Skeletal muscle satellite cell (primary cell): ENCODE data around the gene AZIN2.
"Not testable (repeated sequence)": the region's sequence is repeated elsewhere in the genome, so short reads cannot be mapped to it uniquely, and the experiment has no call there.

ENCODE experiments used
- H3K27me3 ChIP-seq: 2 replicates; pipeline ENCODE4 v1.7.0; 2013; ENCODE audit warnings: low read length; ENCODE audit not compliant: control insufficient read depth, insufficient read depth
- H3K36me3 ChIP-seq: 2 replicates; pipeline ENCODE4 v1.7.0; 2013; ENCODE audit warnings: mild to moderate bottlenecking, control low read depth, low read length; ENCODE audit not compliant: insufficient read depth
- H3K4me1 ChIP-seq: 2 replicates; pipeline ENCODE4 v1.7.0; 2013; ENCODE audit warnings: low read length; ENCODE audit not compliant: control insufficient read depth, insufficient read depth
- H3K4me2 ChIP-seq: 2 replicates; pipeline ENCODE4 v1.7.0; 2013; ENCODE audit warnings: mild to moderate bottlenecking, low read length
- H3K4me3 ChIP-seq: 2 replicates; pipeline ENCODE4 v1.7.0; 2013; ENCODE audit warnings: low read length
- H3K9ac ChIP-seq: 2 replicates; pipeline ENCODE4 v1.7.0; 2013; ENCODE audit warnings: mild to moderate bottlenecking, low read depth, low read length, moderate library complexity
- H3K9me3 ChIP-seq: replicated peaks from 2 replicates; pipeline ENCODE4 v1.7.0; 2013; ENCODE audit warnings: mild to moderate bottlenecking, control low read depth, low read length

The AZIN2 gene

DNA sequence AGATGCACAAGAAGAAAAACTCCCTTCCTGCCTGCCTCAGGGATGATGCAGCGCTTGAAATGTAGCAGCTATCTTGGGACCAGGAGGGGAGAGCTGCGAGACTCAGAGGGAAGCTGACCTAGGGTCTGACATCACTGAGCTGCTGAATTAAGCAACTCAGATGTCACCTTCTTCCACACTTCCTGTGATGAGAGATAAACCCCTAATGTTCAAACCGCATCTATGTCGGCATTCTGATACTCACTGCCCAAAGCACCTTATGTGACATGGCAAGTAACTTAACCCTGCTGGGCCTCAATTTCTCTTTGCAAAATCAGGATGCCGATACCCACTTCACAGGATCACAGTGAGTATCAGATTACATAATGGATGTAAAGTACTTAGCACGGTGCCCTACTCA is 35.1 kb upstream of the AZIN2 start:
- H3K4me1 ChIP-seq, result peaks cover 19% of the 10 kb centered on the region
- H3K9me3 ChIP-seq, result no peaks in the 10 kb centered on the region
- no peaks in the 10 kb centered on the region for H3K36me3 ChIP-seq
- no peak overlapping the region for H3K4me2 ChIP-seq
- H3K27me3 ChIP-seq, result no peaks in the 10 kb centered on the region
- no peak overlapping the region for H3K9ac ChIP-seq
- no peak overlapping the region for H3K4me3 ChIP-seq

DNA sequence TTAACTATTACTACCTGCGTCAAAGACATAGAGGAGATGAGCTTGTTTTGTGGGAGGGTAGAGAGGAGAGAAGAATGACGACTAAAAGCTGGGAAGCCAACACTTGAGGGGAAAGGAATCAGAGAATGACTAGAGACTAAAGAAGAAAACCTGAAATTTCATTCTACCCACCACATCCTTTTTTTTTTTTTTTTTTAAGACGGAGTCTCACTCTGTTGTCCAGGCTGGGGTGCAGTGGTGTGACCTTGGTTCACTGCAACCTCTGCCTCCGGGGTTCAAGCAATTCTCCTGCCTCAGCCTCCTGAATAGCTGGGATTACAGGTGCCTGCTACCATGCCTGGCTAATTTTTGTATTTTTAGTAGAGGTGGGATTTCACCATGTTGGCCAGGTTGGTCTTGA is 34.7 kb upstream of the AZIN2 start:
- not testable (repeated sequence) for H3K9ac ChIP-seq, H3K36me3 ChIP-seq, H3K27me3 ChIP-seq, H3K9me3 ChIP-seq, H3K4me3 ChIP-seq, H3K4me2 ChIP-seq
- peaks cover 20% of the 10 kb centered on the region for H3K4me1 ChIP-seq

DNA sequence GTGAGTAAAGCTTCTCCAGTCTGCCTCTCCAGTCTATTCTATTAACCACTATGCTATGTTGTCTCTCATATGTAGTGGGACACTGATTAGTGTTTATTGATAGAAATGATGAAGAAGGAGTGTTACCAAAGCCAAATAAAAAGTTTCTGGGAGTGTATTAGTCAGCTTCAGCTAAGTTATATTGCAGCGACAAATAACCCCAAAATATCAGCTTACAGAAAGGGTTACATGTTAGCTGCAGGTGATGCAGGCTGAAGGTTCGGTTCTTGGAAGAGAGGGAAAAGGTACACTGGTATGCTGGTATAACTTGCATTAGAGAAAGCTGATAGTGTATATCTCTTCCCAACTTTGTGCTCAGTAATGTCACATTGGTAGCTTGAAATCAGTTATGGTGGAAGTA is 33.7 kb upstream of the AZIN2 start:
- Histone ChIP-seq H3K9ac (no peak overlapping the region), H3K27me3 (no peaks in the 10 kb centered on the region), H3K4me1 (peaks cover 20% of the 10 kb centered on the region), H3K4me3 (no peak overlapping the region), H3K9me3 (no peaks in the 10 kb centered on the region), H3K36me3 (no peaks in the 10 kb centered on the region), H3K4me2 (no peak overlapping the region)

DNA sequence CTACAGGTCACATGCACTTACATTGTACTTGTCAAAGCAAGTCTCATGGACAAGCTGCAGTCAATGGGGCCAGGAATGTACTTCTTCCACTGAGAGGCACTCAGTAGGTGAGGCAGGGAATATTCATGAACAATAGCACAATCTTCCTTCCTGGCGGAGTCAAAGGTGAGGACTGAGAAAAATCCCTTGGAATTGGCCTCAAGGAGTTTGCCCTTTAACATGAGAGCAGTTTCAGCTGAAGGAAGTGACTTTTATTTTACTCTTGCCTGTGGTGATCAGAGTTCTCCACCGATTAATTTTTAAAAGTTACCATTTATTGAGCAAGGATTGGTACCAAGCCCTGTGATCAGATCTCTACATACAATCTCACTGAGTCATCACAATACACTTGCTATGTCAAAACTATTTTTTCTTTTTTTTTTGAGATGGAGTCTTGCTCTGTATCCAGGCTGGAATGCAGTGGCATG is 33.1 kb upstream of the AZIN2 start:
- no peak overlapping the region for H3K9ac ChIP-seq
- H3K4me2 ChIP-seq, result no peak overlapping the region
- no peak overlapping the region for H3K4me3 ChIP-seq
- peaks cover 20% of the 10 kb centered on the region for H3K4me1 ChIP-seq
- H3K36me3 ChIP-seq, result no peaks in the 10 kb centered on the region
- H3K9me3 ChIP-seq, result no peaks in the 10 kb centered on the region
- H3K27me3 ChIP-seq, result no peaks in the 10 kb centered on the region

DNA sequence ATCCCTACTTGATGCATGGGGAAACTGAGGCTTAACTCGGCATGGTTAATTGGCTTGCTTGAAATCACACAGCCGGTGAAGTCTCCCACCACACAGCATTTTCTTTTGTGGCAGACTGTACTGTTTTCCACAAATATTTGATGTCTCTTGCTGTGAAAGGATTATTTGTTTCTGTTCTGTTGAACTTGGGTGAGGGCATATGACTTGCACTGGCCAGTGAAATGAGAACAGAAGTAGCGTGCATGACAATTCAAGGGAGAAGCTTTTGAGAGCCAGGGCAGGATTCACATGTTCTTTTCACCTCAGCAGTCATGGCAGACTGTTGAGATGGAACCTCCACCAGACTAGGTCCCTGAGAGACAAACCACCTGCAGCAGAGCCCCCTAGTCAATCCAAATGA is 32.5 kb upstream of the AZIN2 start:
- H3K36me3 ChIP-seq, result no peaks in the 10 kb centered on the region
- no peaks in the 10 kb centered on the region for H3K9me3 ChIP-seq
- no peak overlapping the region for H3K4me3 ChIP-seq
- no peak overlapping the region for H3K9ac ChIP-seq
- H3K27me3 ChIP-seq, result no peaks in the 10 kb centered on the region
- H3K4me2 ChIP-seq, result no peak overlapping the region
- peaks cover 20% of the 10 kb centered on the region for H3K4me1 ChIP-seq

DNA sequence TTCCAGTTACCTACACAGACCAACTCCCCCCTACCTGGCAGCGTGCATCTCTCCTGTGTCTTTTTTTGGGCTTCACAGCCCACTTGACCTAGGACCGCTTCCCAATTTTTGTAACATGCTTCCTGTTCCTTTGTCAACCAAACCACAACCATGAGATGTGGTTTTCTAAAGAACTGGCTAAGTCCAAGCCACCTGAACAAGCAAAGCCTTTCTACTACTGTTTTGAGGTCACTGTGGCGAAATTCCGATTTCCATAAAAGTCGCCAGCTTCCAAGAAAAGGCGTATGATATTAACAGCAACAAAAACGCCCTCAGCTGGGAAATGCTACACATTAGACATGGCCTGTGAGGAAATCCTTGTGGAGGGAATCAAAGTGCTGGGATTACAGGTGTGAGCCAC is 31.6 kb upstream of the AZIN2 start:
- Histone ChIP-seq H3K4me2 (no peak overlapping the region), H3K36me3 (no peaks in the 10 kb centered on the region), H3K4me1 (peaks cover 20% of the 10 kb centered on the region), H3K9ac (no peak overlapping the region), H3K4me3 (no peak overlapping the region), H3K27me3 (no peaks in the 10 kb centered on the region), H3K9me3 (no peaks in the 10 kb centered on the region)

DNA sequence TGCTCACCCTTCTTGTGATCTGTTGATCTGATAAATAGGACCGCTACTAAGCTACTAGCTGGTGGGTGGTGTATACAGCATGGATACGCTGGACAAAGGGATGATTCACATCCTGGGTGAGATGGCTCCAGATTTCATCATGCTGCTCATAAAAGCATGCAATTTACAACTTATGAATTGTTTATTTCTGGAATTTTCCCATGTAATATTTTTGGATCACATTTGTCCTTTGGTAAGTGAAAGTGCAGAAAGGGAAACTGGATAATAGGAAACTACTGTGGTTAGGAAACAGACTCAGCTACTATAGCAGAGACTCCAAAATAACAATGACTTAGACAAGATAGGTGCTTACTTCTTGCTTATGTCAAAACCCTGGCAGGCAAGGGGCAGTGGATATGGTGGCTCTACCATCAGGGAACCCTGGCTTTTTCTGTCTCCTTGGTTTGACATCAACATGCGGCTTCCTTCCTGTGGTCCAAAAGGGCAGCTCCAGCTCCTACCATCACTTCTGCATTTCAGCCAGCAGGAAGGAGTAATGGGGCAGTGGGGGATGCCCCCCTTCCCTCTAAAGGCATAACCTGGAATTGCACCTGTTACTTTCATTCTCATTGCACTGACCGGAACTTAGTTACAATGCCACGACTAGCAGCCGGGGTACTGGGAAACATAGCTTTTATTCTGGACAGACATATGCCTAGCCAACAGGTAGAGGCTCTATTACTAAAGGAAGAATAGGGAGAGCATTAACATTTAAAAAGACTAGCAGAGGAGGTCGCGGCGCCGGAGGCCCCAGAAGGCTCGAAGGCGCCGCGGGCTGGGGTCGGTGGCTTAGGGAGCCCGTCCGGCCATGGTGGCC is 30.5 kb upstream of the AZIN2 start:
- Histone ChIP-seq H3K36me3 (no peaks in the 10 kb centered on the region), H3K9ac (peak overlapping the region; percentile 57), H3K4me1 (peaks cover 20% of the 10 kb centered on the region), H3K27me3 (no peaks in the 10 kb centered on the region), H3K4me2 (peak overlapping the region; percentile 69), H3K4me3 (peak overlapping the region; percentile 33), H3K9me3 (no peaks in the 10 kb centered on the region)

DNA sequence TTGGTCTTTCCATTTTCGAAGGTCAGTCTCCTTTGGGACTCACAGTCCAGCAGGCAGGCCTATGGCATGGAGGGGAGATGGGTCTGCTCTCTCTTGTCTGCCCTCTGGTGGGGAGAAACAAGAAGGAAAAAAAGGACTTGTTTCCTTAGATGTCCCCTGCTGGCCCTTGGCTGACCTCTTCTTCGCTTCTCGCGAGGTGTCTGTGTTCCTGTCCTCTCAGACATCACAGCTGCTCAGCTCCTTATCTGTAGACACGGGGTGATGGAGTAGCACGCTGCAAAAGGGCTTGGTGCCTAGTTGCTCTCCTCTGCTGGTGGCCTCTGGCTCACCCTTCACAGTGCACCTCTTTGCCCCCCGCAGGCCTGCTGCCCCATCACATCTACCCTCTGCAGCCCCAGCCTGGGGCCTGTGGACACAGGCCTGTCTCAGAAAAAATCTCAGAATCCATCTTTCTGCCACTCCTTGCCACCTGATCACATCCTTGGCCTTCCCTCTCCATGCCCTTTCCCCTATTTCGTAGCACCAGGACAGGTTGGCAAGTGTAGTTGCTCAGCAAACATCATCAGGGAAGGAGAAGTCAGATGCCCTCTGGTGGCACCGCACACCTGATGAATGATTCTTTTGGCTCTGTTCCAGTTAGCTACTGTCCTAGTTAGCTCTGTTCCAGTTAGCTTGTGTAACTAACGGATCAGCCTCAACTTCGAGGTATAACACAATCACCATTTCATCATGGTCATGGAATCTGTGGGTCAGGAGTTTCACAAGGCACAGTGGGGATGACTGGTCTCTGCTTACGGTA is 25.5 kb upstream of the AZIN2 start:
- peaks cover 10% of the 10 kb centered on the region for H3K4me1 ChIP-seq
- H3K4me2 ChIP-seq, result no peak overlapping the region
- H3K4me3 ChIP-seq, result no peak overlapping the region
- H3K36me3 ChIP-seq, result no peaks in the 10 kb centered on the region
- no peak overlapping the region for H3K9ac ChIP-seq
- peaks cover 7% of the 10 kb centered on the region for H3K27me3 ChIP-seq
- H3K9me3 ChIP-seq, result no peaks in the 10 kb centered on the region

DNA sequence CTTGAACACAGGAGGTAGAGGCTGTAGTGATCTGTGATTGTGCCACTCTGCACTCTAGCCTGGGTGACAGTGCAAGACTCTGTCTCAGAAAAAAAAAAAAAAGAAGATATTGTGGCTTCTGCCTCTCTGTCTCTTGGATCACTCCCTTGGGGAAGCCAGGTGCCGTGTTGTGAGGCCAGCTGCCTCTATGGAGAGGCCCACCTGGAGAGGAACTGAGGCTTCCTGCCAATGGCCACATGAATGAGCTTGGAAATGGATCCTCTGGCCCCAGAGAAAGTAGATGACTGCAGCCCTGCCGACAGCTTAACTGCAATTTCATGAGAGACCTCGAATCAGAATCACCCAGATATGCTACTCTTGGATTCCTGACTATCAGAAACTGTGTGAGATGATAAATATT is 24.5 kb upstream of the AZIN2 start:
- Histone ChIP-seq H3K9ac (no peak overlapping the region), H3K36me3 (no peaks in the 10 kb centered on the region), H3K4me1 (peaks cover 12% of the 10 kb centered on the region), H3K27me3 (peaks cover 7% of the 10 kb centered on the region), H3K9me3 (no peaks in the 10 kb centered on the region), H3K4me3 (no peak overlapping the region), H3K4me2 (no peak overlapping the region)

DNA sequence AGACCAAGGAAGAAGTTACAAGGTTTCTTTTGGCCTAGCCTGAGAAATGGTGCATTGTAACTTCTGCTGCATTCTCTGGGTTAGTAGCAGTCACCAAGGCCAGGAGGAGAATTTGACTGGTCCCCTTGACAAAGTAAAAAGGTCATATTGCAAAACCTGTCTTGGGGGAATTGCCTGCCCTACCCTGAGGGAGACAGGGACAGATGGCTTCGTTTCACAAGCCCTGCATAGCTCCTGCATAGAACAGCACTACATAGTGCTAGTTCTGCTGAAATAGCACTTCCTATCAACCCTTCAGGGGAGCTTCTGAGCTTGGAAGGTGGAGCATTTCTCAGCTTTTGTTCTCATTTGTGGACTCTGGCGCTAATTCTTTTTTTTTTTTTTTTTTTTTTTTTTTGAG is 23.9 kb upstream of the AZIN2 start:
- no peak overlapping the region for H3K9ac ChIP-seq
- peaks cover 12% of the 10 kb centered on the region for H3K4me1 ChIP-seq
- H3K36me3 ChIP-seq, result no peaks in the 10 kb centered on the region
- peaks cover 7% of the 10 kb centered on the region for H3K27me3 ChIP-seq
- no peak overlapping the region for H3K4me2 ChIP-seq
- no peaks in the 10 kb centered on the region for H3K9me3 ChIP-seq
- H3K4me3 ChIP-seq, result no peak overlapping the region

DNA sequence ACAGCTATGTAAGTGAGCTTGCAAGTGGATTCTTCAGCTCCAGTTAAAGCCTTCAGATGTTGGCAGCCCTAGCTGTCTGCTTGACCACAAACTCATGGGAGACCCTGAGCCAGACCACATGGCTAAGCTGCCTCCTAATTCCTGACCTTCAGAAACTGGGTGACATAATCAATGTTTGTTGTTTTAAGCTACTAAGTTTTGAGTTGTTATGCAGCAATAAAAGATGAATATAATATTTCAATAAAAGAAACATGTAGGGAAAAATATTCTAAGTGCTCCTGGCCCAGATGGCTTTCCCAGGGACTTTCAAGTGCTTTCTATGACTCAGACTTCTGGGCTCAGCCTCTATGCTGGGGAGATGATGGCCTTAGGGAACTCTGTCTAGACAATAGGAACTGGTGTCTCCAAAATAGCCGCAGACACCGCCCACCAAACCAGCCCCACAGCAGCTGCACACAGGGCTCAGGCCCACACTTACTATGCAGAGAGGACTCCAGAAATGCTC is 20.3 kb upstream of the AZIN2 start:
- H3K9ac ChIP-seq, result peak overlapping the region; percentile 5
- H3K36me3 ChIP-seq, result no peaks in the 10 kb centered on the region
- H3K4me3 ChIP-seq, result no peak overlapping the region
- H3K4me2 ChIP-seq, result no peak overlapping the region
- peaks cover 19% of the 10 kb centered on the region for H3K9me3 ChIP-seq
- peaks cover 7% of the 10 kb centered on the region for H3K27me3 ChIP-seq
- H3K4me1 ChIP-seq, result peaks cover 12% of the 10 kb centered on the region
